ENCODE results near the gene MTAP. TPM values are rescaled to one million over a fixed set of nuclear protein-coding genes. Genes with fewer than 3 reads are reported as not detected.

Gene MTAP
- total RNA-seq, 1 experiment from 2014 or later, result 102 TPM

- no peak for DNase-seq
- no CpG with 5 or more reads among the region's 19 CpGs for WGBS (ENCODE audit: extremely low coverage, insufficient read length, low lambda C conversion rate)
- Histone ChIP-seq H4K5ac (ENCODE audit: insufficient read length, low read depth, low read length) (no peak overlapping the region), H3K4me1 (ENCODE audit: insufficient read depth, low read length) (no peaks in the 10 kb centered on the region), H3T11ph (ENCODE audit: low read length) (no peak overlapping the region), H3K27me3 (ENCODE audit: insufficient read depth, low read length) (peaks cover 64% of the 10 kb centered on the region), H3K4ac (ENCODE audit: low read depth, low read length) (no peak overlapping the region), H2BK20ac (ENCODE audit: low read depth, low read length, poor library complexity, severe bottlenecking) (no peak overlapping the region), H3K9ac (ENCODE audit: extremely low read depth, insufficient read length, low read length) (no peak overlapping the region), H3K27ac (ENCODE audit: insufficient read length, low read depth, low read length) (no peak overlapping the region), H3K79me1 (ENCODE audit: insufficient read depth, low read depth, low read length, poor library complexity, severe bottlenecking) (no peaks in the 10 kb centered on the region), H3K79me2 (ENCODE audit: insufficient read depth, low read length) (no peaks in the 10 kb centered on the region), H4K8ac (replicated peaks; ENCODE audit: insufficient read length, low read depth, low read length) (no peak overlapping the region), H3K23me2 (ENCODE audit: insufficient read length, low read depth, low read length, poor library complexity, severe bottlenecking) (peaks cover 6% of the 10 kb centered on the region), H3K56ac (ENCODE audit: insufficient read length, low read depth, low read length) (no peak overlapping the region), H3K18ac (ENCODE audit: insufficient read length, low read depth, low read length) (no peak overlapping the region), H2BK5ac (ENCODE audit: insufficient read length, low read length) (no peak overlapping the region), H2AK5ac (ENCODE audit: insufficient read length, low read length) (no peak overlapping the region), H3K4me2 (ENCODE audit: insufficient read depth, insufficient read length, low read length) (no peak overlapping the region), H2AFZ (ENCODE audit: low read length) (no peak overlapping the region), H3K23ac (ENCODE audit: insufficient read length, low read depth, low read length) (no peak overlapping the region), H3K14ac (ENCODE audit: insufficient read depth, low read length) (no peak overlapping the region), H2BK12ac (ENCODE audit: insufficient read length, low read depth, low read length) (no peak overlapping the region), H4K91ac (ENCODE audit: insufficient read length, low read depth, low read length) (no peak overlapping the region), H2BK120ac (ENCODE audit: low read depth, low read length, poor library complexity, severe bottlenecking) (no peak overlapping the region), H4K20me1 (ENCODE audit: control insufficient read depth, insufficient read depth, insufficient read length) (no peaks in the 10 kb centered on the region), H3K9me3 (ENCODE audit: control insufficient read depth, low read depth, low read length) (no peaks in the 10 kb centered on the region), H2BK15ac (ENCODE audit: low read depth, low read length) (no peak overlapping the region)
- Mint-ChIP-seq H3K9me3 (peaks cover under 1 to 8% of the 10 kb centered on the region in 2 experiments; a peak in 4 of 5 replicates), H3K36me3 (ENCODE audit: insufficient read depth in 1 of 3, low read depth in 3 of 3) (peaks cover 0 to under 1% (median 0%) of the 10 kb centered on the region in 3 experiments; a peak in 2 of 7 replicates), H3K27ac (no peak overlapping the region), H3K4me1 (peaks cover 11 to 12% of the 10 kb centered on the region in 2 experiments), H3K4me3 (no peak overlapping the region), H3K27me3 (ENCODE audit: low read depth) (peaks cover 96% of the 10 kb centered on the region)
- TF ChIP-seq CTCF (conservative IDR thresholded peaks at IDR 0.05), result no peak
Measured at GRCh38 chr9:21976334-21976875, 174.0 kb downstream of the MTAP start.

Measured in H9 (cell line).